GM18499 (cell line): ENCODE results near the gene ELK4.
"Not testable (repeated sequence)": the region's sequence is repeated elsewhere in the genome, so short reads cannot be mapped to it uniquely, and the experiment has no call there.

ENCODE experiments used
- ATAC-seq: cut with Tn5 transposase; IDR thresholded peaks from one replicate; pipeline ENCODE4 v1.9.1; 2021; ENCODE audit warnings: moderate number of reproducible peaks; ENCODE audit not compliant: insufficient read depth, unreplicated experiment

Gene ELK4

GRCh38 chr1:205665201-205666045, 33.6 kb upstream of the ELK4 start:
- no peak for ATAC-seq

GRCh38 chr1:205664399-205665017, 32.7 kb upstream of the ELK4 start:
- ATAC-seq = no peak

DNA sequence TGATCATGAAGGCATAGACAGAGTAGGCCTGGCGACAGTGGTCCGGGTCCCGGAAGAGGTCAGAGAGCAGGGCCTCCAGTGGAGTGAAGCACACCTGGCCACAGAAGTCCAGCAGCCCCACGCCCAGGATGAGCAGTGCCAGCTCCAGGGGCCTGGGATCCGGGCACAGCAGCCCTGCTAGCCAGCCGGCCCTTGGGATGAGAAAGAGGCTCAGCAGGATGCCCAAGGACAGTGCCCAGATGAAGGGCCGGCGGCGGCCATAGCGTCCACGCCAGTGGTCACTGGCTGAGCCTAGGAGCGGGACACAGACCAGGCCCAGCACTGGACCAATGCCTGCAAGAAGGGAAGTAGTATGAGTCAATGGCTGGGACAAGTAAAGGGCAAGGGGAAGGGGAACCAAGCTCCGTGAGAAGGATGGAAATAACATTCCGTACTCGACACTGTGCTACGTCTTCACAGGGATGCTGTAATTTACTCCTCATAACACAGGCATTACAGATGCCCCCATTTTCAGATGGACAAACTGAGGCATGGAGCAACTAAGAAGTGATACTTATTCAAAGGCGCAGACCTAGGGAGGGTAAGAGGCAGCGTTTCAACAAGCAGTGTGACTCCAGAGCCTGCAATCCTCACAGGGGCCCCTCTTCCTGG, 31.6 kb upstream of the ELK4 start:
- no peak for ATAC-seq

GRCh38 chr1:205662791-205663190, 31.0 kb upstream of the ELK4 start:
- ATAC-seq = no peak

DNA sequence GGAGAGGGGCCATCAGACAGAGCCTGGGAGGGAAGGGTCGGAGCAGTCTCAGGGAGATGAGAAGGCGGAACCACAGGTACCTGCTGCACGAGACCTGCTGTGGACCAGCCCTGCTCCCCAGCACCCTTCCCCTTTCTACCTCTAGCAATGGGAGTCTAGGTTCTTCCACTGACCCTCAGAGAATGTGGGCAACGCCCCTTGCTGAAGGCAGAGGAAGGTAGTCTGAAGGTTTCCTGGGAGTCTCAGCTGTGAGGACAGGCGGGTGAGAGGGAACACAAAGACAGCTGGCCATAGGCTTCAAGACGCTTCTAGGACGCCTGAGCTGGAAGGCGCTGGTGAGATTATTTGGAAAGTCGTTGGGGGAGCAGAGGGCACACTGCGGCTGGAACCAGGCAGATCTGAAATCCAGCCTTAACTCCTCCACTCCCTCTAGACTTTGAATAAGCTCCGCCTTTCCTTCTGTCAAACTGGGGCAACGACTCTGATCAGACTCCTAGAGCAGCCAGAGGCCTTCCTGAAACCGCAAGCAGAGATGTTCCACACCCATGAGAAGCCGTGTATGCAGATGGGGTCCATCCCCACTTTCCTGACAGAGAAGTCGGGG, 30.4 kb upstream of the ELK4 start:
- ATAC-seq = no peak

GRCh38 chr1:205661429-205662134, 29.8 kb upstream of the ELK4 start:
- no peak for ATAC-seq

DNA sequence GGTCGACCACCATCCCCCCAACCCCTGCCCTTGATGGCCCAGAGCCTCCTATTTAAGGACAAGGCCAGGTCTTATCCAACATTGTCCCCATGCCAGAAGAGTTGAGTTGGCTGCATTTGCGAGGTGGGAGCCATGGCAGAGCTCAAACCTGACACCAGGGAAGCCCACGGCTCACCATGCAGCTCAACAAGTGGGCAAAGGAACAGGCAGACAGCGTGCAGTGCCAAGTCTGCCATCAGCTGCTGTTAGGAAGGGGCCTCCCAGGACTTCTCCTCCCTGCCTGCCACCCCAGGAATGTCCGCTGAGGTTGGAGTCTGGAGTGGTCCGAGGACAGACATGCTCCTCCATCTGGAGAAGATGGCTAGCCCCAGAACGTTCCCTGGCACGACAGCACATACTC, 28.6 kb upstream of the ELK4 start:
- ATAC-seq = no peak

- no peak for ATAC-seq
Measured at GRCh38 chr1:205658943-205659581, 27.3 kb upstream of the ELK4 start.

DNA sequence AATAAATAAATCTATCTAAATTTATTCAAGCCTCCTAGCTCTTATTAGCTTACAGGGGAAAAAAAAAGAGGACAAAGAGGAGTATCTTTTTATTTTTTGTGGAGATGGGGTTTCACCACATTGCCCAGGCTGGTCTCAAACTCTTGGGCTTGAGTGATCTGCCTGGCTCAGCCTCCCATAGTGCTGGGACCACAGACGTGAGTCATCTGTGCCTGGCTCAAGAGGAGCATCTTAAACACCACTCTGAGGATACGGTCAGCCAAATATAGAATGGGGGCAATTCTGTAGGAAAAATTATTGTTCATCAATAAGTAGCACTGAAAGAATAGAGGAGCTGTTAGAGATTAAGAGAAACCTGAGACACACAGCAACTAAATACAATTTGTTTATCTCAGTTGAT, 24.4 kb upstream of the ELK4 start:
- no peak for ATAC-seq

DNA sequence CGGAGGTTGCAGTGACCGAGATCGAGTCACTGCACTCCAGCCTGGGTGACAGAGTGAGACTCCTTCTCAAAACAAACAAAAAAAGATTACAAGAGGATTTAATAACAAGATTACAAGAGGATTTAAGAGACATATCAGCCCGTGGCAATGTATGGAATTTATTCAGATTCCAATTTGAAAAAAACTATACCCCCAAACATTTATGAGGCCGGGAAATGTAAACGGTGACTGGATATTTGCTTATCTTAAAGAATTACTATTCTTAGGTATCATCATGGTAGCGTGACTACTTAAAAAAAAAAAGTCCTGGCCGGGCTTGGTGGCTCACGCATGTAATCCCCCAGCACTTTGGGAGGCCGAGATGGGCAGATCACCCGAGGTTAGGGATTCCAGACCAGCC, 21.2 kb upstream of the ELK4 start:
- ATAC-seq = no peak

DNA sequence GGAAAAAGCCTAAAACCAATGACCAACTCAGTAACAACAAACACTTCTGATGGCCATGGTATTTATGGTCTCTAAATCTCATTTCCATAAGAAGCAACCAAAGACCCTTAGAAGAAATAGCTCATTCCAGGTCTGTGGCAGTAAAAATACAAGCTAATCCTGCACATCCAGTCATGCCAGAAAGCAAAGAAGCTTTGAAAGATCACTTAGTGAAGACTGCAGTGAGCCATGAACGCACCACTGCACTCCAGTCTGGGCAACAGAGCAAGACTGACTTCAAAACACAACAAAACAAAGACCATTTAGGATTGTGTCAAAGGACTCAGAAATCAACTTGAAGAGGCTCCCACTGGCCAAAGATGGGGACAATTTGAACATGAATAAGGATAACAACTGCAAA, 18.4 kb upstream of the ELK4 start:
- ATAC-seq = no peak

DNA sequence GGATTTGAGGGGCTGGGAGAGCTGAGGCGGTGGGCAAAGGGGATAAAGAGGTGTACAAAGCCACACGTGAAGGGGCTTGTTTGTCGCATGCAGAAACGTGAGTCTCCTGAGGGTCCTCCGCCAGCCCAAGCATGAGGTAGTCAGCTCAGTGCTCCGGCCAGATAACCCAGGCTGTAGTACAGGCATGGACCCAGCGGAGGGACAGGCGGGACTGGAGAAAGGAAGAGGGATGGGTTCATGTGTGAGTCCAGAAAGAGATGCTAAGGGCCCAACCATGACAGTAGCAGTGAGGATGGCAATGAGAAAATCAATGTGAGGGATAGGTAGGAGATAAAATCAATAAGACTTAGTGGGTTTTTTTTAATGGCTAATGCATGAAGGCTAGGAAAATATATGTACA, 13.7 kb upstream of the ELK4 start:
- no peak for ATAC-seq

- ATAC-seq = no peak
Measured at GRCh38 chr1:205642679-205643307, 11.0 kb upstream of the ELK4 start.

- ATAC-seq = no peak
Measured at GRCh38 chr1:205639567-205639966, 7.8 kb upstream of the ELK4 start.

DNA sequence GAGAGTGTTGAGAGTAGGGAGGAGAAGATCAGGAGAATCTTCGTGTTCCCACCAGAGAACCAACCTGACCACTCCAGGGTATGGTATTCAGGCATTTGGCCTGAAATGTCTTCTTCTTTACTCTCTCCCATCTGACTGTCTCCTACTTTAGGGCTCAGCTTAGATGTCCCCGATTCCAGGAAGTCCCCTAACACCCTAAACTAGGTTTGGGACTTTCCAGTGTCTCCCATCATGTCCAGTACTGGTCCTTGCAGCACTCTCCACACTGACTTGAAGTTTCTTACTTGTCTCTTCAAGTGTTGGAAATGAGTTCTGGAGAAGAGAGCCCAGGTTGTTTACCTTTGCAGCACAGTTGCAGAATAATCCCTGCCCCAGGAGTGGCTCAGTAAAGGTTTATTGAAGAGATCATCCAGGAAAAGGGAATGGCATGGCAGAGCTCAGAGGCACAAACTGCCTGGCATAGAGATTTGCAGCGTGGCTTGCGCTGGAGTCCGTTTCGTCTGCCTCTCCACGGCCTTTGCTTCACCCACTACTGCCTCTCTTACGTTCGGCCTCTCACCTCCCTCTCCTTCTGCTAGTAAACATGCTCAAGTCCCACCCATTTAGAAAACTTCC, 6.2 kb upstream of the ELK4 start:
- no peak for ATAC-seq

DNA sequence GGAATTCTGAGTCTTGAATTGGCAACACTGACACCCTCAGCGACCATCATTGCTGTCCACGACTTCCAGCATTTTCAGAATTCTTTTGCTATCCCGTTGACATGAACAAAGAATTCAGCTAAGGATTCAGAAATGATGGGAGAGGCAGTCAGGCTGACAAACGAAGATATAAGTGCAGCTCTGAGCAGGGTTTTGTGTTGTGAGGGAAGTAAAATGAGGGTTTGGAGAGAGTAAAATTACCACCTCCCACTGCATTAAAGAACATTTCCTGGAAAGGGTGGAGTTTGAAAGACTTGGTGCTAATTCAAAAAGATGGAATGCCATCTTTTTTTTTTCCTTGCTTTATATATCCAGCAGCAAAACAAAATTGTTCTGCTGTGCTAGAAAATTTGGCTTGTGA, 4.9 kb upstream of the ELK4 start:
- ATAC-seq = no peak

DNA sequence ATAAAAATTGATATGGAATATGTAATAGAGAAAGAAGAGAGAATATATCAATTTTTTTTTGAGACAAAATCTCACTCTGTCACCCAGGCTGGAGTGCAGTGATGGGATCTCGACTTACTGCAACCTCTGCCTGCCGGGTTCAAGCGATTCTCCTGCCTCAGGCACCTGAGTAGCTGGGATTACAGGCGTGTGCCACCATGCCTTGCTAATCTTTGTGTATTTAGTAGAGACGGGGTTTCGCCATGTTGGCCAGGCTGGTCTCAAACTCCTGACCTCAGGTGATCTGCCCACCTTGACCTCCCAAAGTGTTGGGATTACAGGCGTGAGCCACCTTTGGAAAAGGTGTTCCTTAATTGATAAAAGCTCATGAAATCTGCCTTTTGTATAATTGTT, 4.3 kb upstream of the ELK4 start:
- not testable (repeated sequence) for ATAC-seq

DNA sequence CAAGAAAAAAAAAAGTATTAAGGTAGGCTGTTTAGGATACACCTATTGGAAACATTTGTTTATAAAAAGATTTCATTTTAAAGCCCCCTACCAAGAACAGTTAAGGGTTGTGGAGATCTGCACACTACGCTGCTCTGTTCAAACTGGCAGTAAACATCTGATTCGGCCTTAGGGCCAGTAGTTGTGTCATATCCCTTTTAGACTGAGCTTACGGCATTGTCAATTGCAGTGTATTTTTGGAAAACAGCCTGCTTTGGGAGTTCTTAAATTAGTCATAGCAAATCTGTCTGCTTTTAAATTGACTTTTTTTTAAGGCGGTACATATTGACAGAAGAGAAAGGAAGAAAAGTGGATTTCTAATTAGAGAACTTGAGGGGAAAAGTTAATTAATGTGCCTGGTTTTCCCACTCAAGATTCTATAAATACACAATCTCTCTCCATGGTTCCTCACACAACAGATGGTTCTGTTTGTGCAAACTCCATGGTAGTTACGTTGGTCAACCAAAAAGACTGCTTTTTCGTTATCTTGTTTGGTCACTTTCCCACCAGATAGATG, 1.7 kb upstream of the ELK4 start:
- ATAC-seq = no peak

DNA sequence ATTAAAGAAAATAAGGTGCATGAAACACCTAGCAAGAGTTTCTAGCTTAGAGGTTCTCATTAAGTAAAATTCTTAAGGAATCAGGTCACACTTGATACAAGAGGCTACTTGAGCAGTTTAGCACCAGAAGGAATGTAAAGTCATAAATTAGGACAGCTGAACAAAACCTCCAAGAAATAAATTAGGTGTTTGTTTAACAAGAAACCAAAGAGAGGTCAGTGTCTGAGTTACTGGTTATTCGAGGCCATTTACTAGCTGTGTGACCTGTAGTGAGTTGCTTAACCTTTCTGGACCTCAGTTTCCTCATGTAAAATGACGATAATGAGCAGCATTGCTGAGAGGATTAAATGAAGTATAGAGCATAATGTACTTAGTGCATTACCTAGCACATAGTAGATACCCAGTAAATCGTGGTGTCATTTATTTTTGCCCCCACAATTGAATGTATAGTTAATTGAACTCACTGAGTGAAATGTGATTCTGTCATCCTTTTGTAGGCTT, 908 bp upstream of the ELK4 start:
- no peak for ATAC-seq
